OCI-LY7 (cell line): ENCODE measurements around the gene SLX4IP. TPM values are rescaled to one million over a fixed set of nuclear protein-coding genes. Genes with fewer than 3 reads are reported as not detected.

Experiments used
- BruUV-seq: library from RNA; stranded (reverse); fragments of 400-500 nt; replicated peaks from 2 replicates; lab custom pipeline; 2021; lab: Mats Ljungman, UMichigan
- CTCF ChIA-PET: fragments of 300-600 bp; sonication (Branson Sonifier 250); formaldehyde crosslinking; loops from one replicate; lab custom pipeline; 2022; ENCODE audit warnings: antibody characterized with exemption; ENCODE audit not compliant: unreplicated experiment; lab: Charles Lee
- POLR2A ChIA-PET: fragments of 300-600 bp; sonication (Branson Sonifier 250); formaldehyde crosslinking; loops from one replicate; lab custom pipeline; 2022; ENCODE audit warnings: antibody characterized with exemption; lab: Charles Lee
- DNase-seq: peaks from one replicate; pipeline ENCODE4 v3.0.0-alpha.2; 2015; ENCODE audit warnings: low spot score
- H2AFZ ChIP-seq: fragments of 200-600 bp; sonication (generic), shearing (Covaris generic); 2 replicates; pipeline ENCODE4 v1.6.1; 2014; ENCODE audit warnings: mild to moderate bottlenecking, antibody characterized with exemption, low read length, moderate library complexity
- H3K27ac ChIP-seq: fragments of 200-600 bp; sonication (generic); 2 replicates; pipeline ENCODE4 v1.5.1; 2014; ENCODE audit warnings: mixed run types, low read depth, mild to moderate bottlenecking, moderate library complexity, low read length, inconsistent platforms; ENCODE audit not compliant: poor library complexity, severe bottlenecking
- H3K36me3 ChIP-seq: fragments of 200-600 bp; sonication (generic); 2 replicates; pipeline ENCODE4 v1.6.1; 2014; ENCODE audit warnings: mild to moderate bottlenecking, antibody characterized with exemption, low read length, moderate library complexity, mixed read lengths; ENCODE audit not compliant: insufficient read depth
- H3K4me1 ChIP-seq: fragments of 200-600 bp; sonication (generic); 2 replicates; pipeline ENCODE4 v1.5.1; 2014; ENCODE audit warnings: mild to moderate bottlenecking, low read length; ENCODE audit not compliant: insufficient read depth, poor library complexity, severe bottlenecking
- H3K4me2 ChIP-seq: fragments of 200-600 bp; sonication (generic); 2 replicates; pipeline ENCODE4 v1.6.1; 2014; ENCODE audit warnings: mild to moderate bottlenecking, low read length
- H3K4me3 ChIP-seq: fragments of 200-600 bp; sonication (generic); 2 replicates; pipeline ENCODE4 v1.5.1; 2014; ENCODE audit warnings: mild to moderate bottlenecking, low read depth, low read length; ENCODE audit not compliant: poor library complexity, severe bottlenecking
- H3K79me2 ChIP-seq: fragments of 200-600 bp; sonication (generic); 2 replicates; pipeline ENCODE4 v1.6.1; 2016; ENCODE audit warnings: low read depth, mild to moderate bottlenecking, low read length, moderate library complexity, mixed read lengths; ENCODE audit not compliant: insufficient read depth
- H3K9me2 ChIP-seq: fragments of 200-600 bp; sonication (generic); 2 replicates; pipeline ENCODE4 v1.6.1; 2016; ENCODE audit warnings: mild to moderate bottlenecking, low read length, mixed read lengths; ENCODE audit not compliant: insufficient read depth
- H3K9me3 ChIP-seq: fragments of 200-600 bp; sonication (generic); 2 replicates; pipeline ENCODE4 v1.6.1; 2014; ENCODE audit warnings: mild to moderate bottlenecking, mixed run types, low read length, mixed read lengths
- H4K20me1 ChIP-seq: fragments of 200-600 bp; sonication (generic); 2 replicates; pipeline ENCODE4 v1.6.1; 2014; ENCODE audit warnings: mild to moderate bottlenecking, antibody characterized with exemption, low read length, moderate library complexity, mixed read lengths; ENCODE audit not compliant: insufficient read depth
- CTCF ChIP-seq: fragments of 200-600 bp; sonication (generic); conservative IDR thresholded peaks from 2 replicates; pipeline ENCODE4 v1.5.1; 2014; ENCODE audit warnings: mild to moderate bottlenecking, antibody characterized with exemption, low read length, moderate library complexity, mixed read lengths
- EZH2phosphoT487 ChIP-seq: fragments of 200-600 bp; sonication (generic); IDR thresholded peaks from 2 replicates; pipeline ENCODE4 v1.6.1; 2018; ENCODE audit warnings: low read depth, borderline replicate concordance, mild to moderate bottlenecking, mixed run types, antibody characterized with exemption, low read length, moderate library complexity, mixed read lengths
- intact Hi-C: fragments of 100-400 bp; cut with micrococcal nuclease; formaldehyde crosslinking; loops from one replicate; pipeline ENCODE4 v1.10.0; 2022; ENCODE audit not compliant: unreplicated experiment
- total RNA-seq, 2 experiments: library from RNA; depleted of rRNA in 1 of 2; stranded (reverse); fragments of >200 nt in 1 of 2; shearing (Covaris generic) in 1 of 2; gene quantifications; 2 replicates each; pipeline ENCODE4 v1.2.3, GENCODE V29; 2014 to 2022

SLX4IP gene
- total RNA-seq, 2 experiments from 2014 or later, result 4.1 to 9.2 TPM

GRCh38 chr20:10672624-10673127 lies 237.6 kb downstream of the SLX4IP start:
- no peak for TF ChIP-seq EZH2phosphoT487
- no peak for TF ChIP-seq CTCF
- Histone ChIP-seq H3K9me3 (no peaks in the 10 kb centered on the region), H3K4me3 (peak overlapping the region; percentile 67), H3K27ac (no peak overlapping the region), H3K4me1 (peaks cover 40% of the 10 kb centered on the region), H3K9me2 (no peaks in the 10 kb centered on the region), H2AFZ (peak overlapping the region; percentile 81; the same call in 1 of the 2 replicates), H3K36me3 (no peaks in the 10 kb centered on the region), H3K4me2 (peak overlapping the region; percentile 83), H4K20me1 (0 out of 2 replicates have a peak, but pooled peaks cover 3% of the 10 kb centered on the region), H3K79me2 (no peaks in the 10 kb centered on the region)
- POLR2A ChIA-PET, result interaction anchor here (0.7 kb wide), 1 partner anchor 42 kb away, joined by 4 read pairs; no protein-coding TSS in a partner anchor
- peak; percentile 24 for DNase-seq
- CTCF ChIA-PET, result no interaction called here
- no TSS peak for BruUV-seq
- intact Hi-C loops, result loop anchor here (5.0 to 10.0 kb wide), 4 partner anchors 120 to 1058 kb away; partner anchors contain the start of gene ANKEF1

- Histone ChIP-seq H3K36me3 (no peaks in the 10 kb centered on the region), H3K4me1 (peaks cover 40% of the 10 kb centered on the region), H3K79me2 (no peaks in the 10 kb centered on the region), H4K20me1 (0 out of 2 replicates have a peak, but pooled peaks cover 3% of the 10 kb centered on the region), H3K4me2 (peak overlapping the region; percentile 83), H3K4me3 (peak overlapping the region; percentile 67), H3K27ac (no peak overlapping the region), H3K9me2 (no peaks in the 10 kb centered on the region), H3K9me3 (no peaks in the 10 kb centered on the region), H2AFZ (peak overlapping the region; percentile 87)
- CTCF ChIA-PET, result no interaction called here
- no TSS peak for BruUV-seq
- POLR2A ChIA-PET, result interaction anchor here (0.7 kb wide), 1 partner anchor 42 kb away, joined by 4 read pairs; no protein-coding TSS in a partner anchor
- TF ChIP-seq EZH2phosphoT487, result no peak
- DNase-seq, result peak; percentile 23
- intact Hi-C loops, result loop anchor here (5.0 to 10.0 kb wide), 4 partner anchors 121 to 1059 kb away; partner anchors contain the start of gene ANKEF1
These were observed 238.2 kb downstream of the SLX4IP start for GRCh38 chr20:10673176-10673841.

GRCh38 chr20:10673842-10674683 lies 239.0 kb downstream of the SLX4IP start, which contains the start of gene JAG1:
Gene JAG1, minus strand, starts transcription at chr20:10673999. Its CDS starts 469 bp downstream, at chr20:10673530.
- Histone ChIP-seq H2AFZ (peak within 1 kb of the TSS; percentile 87), H3K9me3 (no peaks in the 10 kb centered on the region), H3K4me2 (peak within 1 kb of the TSS; percentile 83), H3K4me3 (peak within 1 kb of the TSS; percentile 67), H4K20me1 (0 out of 2 replicates have a peak, but pooled peaks cover 3% of the 10 kb centered on the region), H3K79me2 (no peaks in the 10 kb centered on the region), H3K9me2 (no peaks in the 10 kb centered on the region), H3K4me1 (peaks cover 40% of the 10 kb centered on the region), H3K27ac (peak within 1 kb of the TSS; percentile 51), H3K36me3 (no peaks in the 10 kb centered on the region)
- CTCF ChIA-PET, result no interaction called here
- POLR2A ChIA-PET, result interaction anchor here (0.6 to 1.6 kb wide), 3 partner anchors 24 to 136 kb away, joined by 3 read pairs; no protein-coding TSS in a partner anchor
- DNase-seq, result peak; percentile 90
- intact Hi-C loops, result loop anchor here (2.0 to 10.0 kb wide), 5 partner anchors 122 to 1059 kb away; partner anchors contain the start of genes ANKEF1, MKKS and SLX4IP
- no peak for TF ChIP-seq EZH2phosphoT487
- TF ChIP-seq CTCF, result no peak
- no TSS peak for BruUV-seq
